Choroid plexus epithelial cell (primary cell): ENCODE measurements around the gene SLC24A3.

Source experiments
- DNase-seq: peaks from one replicate; pipeline ENCODE4 v3.0.0-alpha.2; 2010; ENCODE audit warnings: low read depth
- H3K4me3 ChIP-seq: 2 replicates; pipeline ENCODE4 v1.5.1; 2011; ENCODE audit warnings: low read depth, mild to moderate bottlenecking, control low read depth, low read length, moderate library complexity
- TF ChIP-seq, protein P1 (sequence below): conservative IDR thresholded peaks from 2 replicates; pipeline ENCODE4 v1.5.1; 2011; ENCODE audit warnings: low read depth, mild to moderate bottlenecking, control low read depth, inconsistent platforms, low read length, moderate library complexity

The SLC24A3 gene

DNA sequence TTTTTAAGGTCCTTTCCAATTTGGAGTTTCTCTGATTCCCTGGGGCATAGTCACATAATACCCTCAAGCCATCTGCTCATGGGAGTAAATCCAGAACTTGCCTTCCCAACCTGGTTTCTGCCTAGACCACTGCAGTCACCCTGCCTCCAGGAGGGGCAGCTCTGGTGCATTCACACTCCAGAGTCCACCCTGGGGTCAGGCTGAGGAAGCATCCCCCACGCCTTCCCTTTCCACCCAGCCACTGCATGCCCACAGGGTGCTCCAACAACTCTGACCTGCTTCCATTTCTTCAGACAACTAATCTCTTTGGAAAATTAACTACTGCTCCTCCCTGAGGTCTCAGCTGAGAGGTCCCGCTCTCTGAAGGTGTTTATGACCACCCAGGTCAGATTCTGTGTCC, 334.2 kb downstream of the SLC24A3 start:
- TF ChIP-seq, protein P1, sequence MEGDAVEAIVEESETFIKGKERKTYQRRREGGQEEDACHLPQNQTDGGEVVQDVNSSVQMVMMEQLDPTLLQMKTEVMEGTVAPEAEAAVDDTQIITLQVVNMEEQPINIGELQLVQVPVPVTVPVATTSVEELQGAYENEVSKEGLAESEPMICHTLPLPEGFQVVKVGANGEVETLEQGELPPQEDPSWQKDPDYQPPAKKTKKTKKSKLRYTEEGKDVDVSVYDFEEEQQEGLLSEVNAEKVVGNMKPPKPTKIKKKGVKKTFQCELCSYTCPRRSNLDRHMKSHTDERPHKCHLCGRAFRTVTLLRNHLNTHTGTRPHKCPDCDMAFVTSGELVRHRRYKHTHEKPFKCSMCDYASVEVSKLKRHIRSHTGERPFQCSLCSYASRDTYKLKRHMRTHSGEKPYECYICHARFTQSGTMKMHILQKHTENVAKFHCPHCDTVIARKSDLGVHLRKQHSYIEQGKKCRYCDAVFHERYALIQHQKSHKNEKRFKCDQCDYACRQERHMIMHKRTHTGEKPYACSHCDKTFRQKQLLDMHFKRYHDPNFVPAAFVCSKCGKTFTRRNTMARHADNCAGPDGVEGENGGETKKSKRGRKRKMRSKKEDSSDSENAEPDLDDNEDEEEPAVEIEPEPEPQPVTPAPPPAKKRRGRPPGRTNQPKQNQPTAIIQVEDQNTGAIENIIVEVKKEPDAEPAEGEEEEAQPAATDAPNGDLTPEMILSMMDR, result no peak
- DNase-seq, result no peak
- no peak overlapping the region for H3K4me3 ChIP-seq

DNA sequence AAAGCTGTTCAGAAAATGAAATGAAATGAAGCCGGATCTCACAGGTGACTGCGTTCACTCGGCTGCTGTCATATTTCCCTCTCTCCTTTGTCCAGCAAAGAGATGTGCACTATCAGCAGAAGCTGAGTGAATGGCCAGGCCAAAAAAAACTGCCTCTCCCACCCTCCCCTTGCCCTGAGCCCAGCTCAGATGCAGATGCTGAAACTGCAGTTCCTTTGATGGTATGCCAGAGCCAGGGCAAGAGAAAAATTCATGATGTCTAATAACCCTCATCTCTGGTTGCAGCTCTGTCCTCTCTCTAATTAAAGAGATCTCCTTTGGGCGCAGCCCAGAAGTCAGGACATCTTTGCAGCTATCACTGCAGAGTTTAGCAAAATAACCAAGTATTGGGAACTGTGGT, 335.1 kb downstream of the SLC24A3 start:
- DNase-seq, result no peak
- TF ChIP-seq, protein P1, result no peak
- no peak overlapping the region for H3K4me3 ChIP-seq

DNA sequence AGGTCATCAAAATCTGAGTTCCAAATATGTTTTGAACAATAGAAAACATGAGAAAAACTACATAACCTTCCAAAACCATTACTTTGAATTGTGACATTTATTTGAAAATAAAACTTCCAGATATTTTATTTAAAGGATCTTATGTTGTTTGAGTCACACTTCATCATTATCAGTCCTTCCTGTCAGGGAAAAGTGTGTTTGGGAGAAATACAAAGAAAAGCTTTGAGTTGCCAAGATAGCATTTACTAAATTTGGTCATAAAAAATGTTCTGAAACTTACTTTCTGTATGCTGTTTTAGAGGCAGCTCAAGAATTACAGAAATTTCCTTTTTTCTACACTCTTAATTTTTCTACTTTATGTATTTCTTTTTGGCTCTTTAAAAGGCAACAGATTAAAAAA, 337.5 kb downstream of the SLC24A3 start:
- TF ChIP-seq, protein P1, result no peak
- DNase-seq, result no peak
- no peak overlapping the region for H3K4me3 ChIP-seq

DNA sequence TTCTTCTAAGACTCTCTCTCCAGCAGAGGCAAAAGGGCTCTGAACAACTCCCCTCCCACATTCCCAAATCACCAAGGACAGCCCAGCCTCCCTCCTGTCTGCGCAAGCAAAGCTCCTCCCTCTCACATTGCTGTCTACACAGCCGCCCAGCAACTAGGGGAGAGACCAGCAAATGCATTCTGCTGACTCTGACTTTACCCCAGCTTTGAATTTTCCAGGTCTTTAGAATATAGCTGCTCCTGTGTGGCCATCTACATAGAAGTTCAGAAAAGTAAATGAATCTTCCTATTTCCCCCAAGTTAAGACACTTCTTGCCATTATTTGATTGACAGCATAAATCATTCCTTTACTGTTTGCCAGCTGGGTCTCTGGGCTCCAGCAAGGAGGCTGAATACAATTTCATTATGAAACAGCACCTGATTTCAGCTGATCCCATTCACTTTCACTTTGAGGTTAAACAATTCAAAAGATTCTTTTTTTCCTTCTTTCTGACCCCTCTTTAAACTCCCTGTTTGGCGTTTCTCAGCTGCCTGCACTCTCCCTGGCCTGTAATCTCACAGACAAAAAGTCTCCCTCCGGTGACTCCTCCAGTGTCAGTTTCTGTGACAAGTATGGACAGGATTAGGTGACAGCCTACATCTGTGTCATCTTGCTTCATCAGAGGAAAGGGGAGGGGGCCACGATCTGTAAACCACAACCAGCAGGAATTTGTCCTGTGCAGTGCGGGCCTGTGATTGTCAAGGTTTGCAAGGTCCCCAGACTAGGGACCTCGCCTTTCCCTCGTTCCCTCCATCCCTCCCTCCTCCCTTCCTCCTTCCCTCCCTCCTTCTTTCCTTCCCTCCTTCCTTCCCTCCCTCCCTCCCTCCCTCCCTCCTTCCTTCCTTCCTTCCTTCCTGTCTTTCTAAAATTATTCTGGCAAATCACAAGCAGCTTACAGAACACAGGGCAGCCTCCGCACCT, 340.1 kb downstream of the SLC24A3 start:
- peak; percentile 43 for DNase-seq
- no peak overlapping the region for H3K4me3 ChIP-seq
- TF ChIP-seq, protein P1, result no peak

DNA sequence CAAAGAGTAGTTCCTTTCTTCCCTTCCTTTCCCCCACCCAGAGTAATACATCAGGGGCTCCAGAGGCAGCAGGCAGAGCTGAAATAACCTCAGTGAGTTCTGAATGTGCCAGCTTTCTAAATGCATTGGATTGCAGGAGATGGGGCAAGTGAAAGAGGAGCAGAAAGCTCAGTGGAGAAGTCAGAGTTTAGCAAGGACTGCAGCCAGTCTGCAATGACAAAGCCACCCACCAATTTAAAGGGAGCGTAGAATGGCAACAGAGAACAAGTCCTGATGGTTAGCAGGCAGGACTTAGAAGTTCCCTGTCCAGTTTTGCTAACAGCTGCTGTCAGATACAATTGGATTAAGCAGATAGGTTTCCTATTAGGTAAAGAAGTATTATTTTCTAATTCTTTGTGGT, 342.2 kb downstream of the SLC24A3 start:
- no peak for DNase-seq
- H3K4me3 ChIP-seq, result no peak overlapping the region
- TF ChIP-seq, protein P1, result no peak

DNA sequence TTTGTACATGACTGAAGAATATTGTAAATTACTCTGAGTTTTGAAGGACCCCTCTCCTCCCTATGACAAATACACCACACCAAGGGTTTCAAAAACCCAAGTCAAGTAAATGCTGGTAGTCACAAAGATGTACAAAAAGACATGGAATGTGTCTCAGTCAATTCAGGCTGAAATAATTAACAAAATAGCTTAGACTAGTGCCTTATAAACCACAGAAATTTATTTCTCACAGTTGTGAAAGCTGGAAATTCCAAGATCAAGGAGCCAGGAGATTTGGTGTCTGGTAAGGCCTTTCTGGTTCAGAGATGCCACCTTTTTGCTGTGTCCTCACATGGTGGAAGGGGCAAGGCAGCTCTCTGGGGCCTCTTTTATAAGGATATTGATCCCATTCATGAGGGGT, 343.3 kb downstream of the SLC24A3 start:
- TF ChIP-seq, protein P1, result no peak
- no peak for DNase-seq

DNA sequence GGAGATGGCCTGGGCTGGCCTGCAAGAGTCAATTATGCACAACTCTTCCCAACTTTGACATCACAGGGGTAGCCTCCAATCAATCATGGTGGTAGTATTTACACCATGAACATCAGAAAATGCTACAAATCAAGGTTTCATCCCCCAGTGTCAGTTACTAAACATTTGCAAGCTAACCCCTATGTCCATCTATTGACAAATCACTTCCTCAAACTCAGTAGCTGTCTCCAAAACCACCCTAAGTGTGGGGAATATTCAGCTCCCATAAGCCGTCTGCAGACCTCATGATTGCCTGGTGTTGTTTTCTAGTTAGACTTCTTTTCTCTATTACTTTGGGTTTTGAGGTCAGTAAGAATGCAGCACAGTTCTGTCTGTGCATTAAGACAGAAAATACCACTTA, 344.8 kb downstream of the SLC24A3 start:
- no peak overlapping the region for H3K4me3 ChIP-seq
- TF ChIP-seq, protein P1, result no peak
- DNase-seq, result peak; percentile 11

More for the DNA sequence above, 343.3 kb downstream of the SLC24A3 start:
- H3K4me3 ChIP-seq, result no peak overlapping the region
